ENCODE measurements around the gene TLNRD1. TPM values are rescaled to one million over a fixed set of nuclear protein-coding genes. Genes with fewer than 3 reads are reported as not detected.

TLNRD1 gene
- total RNA-seq, 1 donor = 13.4 TPM

DNA sequence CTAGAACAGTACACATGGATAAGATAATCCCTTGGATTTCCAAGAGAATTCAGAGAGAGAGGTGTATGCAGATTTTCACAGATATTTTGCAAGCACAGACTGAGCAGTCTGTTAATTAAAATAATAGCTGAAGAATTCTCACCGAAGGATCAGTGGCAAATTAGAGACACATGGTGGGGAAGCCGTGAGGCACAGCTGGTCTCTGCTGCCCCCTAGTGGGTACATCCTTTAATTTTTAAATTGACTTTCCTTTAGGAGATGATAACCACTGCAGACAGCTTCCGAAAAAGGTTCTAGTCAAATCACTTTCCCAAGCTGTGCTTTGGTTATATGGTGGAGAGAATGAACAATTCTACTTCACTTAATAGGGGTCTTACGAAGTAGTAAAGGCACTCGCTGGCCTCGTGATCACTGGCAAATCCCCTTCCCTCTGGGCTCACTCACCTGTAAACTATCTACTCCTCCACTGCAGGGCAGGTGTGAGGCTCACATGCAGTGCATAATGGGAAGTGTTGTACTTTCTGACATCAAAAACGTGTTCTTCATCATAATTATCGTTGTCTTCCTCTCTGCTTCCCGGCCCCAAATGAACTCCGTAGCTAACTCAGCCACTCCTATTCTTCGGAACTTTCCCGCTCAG lies 30.6 kb upstream of the TLNRD1 start:
- peak; percentile 72 for DNase-seq (ENCODE audit: low read depth)
- TF ChIP-seq, protein P1, sequence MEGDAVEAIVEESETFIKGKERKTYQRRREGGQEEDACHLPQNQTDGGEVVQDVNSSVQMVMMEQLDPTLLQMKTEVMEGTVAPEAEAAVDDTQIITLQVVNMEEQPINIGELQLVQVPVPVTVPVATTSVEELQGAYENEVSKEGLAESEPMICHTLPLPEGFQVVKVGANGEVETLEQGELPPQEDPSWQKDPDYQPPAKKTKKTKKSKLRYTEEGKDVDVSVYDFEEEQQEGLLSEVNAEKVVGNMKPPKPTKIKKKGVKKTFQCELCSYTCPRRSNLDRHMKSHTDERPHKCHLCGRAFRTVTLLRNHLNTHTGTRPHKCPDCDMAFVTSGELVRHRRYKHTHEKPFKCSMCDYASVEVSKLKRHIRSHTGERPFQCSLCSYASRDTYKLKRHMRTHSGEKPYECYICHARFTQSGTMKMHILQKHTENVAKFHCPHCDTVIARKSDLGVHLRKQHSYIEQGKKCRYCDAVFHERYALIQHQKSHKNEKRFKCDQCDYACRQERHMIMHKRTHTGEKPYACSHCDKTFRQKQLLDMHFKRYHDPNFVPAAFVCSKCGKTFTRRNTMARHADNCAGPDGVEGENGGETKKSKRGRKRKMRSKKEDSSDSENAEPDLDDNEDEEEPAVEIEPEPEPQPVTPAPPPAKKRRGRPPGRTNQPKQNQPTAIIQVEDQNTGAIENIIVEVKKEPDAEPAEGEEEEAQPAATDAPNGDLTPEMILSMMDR (IDR thresholded peaks at IDR 0.05; ENCODE audit: insufficient read depth, low read depth, low read length) = peak; percentile 76
- H3K4me3 ChIP-seq (ENCODE audit: low read depth, low read length) = no peak overlapping the region

DNA sequence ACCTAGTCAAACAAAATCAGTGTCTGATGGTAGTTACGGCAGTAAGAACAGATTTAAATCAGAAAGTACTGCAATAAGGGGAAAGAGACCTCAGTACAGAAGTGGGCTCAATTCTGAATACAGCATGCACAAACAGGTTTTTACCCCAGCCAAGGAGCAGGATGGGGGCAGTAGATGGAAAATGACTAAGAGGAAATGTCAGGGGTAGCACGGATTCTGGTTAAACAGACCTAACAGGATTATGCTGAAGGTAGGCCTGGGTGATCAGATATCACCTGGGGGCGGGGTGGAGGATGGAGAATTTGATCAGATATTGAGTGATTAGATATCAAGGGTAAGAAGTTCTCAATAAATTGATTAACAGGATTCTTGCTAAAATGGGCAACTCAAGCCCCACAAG lies 30.1 kb upstream of the TLNRD1 start:
- H3K4me3 ChIP-seq (ENCODE audit: low read depth, low read length) = no peak overlapping the region
- TF ChIP-seq, protein P1 (IDR thresholded peaks at IDR 0.05; ENCODE audit: insufficient read depth, low read depth, low read length) = no peak
- no peak for DNase-seq (ENCODE audit: low read depth)

DNA sequence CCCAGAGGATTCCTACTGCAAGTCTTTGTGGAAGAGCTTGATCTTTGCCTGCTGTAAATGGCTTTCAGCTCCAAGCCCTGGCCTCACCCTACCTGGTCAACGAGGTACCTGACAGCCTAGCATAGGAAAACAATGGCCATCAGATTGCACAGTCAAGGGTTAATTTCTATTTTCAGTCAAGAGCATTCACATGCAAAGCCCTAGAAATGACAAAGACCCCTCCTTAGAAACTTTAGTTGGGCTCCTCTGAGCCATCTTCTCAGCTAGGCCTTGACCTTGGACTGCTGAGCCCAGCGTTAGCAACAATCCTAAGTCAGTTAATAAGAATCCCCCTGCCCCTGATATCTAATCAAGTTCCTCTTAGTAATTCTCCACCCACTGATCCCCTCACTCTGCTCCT lies 29.6 kb upstream of the TLNRD1 start:
- DNase-seq (ENCODE audit: low read depth) = no peak
- TF ChIP-seq, protein P1 (IDR thresholded peaks at IDR 0.05; ENCODE audit: insufficient read depth, low read depth, low read length) = no peak
- H3K4me3 ChIP-seq (ENCODE audit: low read depth, low read length) = no peak overlapping the region

DNA sequence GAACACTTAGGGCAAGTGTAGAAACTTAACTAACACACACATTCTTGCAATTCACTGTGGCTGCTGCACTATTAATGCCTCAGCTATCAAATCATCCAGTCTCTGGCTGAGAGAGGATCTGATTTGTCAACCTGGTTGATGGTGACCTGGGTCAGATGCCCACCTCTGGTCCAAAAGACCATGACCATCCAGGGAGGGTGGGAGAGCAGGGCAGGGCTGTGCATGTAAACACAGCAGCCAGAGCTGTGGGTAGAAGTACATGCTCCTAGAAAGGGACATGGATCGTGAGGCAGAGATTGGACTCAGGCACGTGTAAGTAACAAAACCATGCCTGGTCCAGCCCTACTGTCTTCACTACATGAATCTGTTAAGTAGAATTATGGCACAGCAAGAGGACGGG lies 28.4 kb upstream of the TLNRD1 start:
- H3K4me3 ChIP-seq (ENCODE audit: low read depth, low read length) = no peak overlapping the region
- DNase-seq (ENCODE audit: low read depth) = no peak
- TF ChIP-seq, protein P1 (IDR thresholded peaks at IDR 0.05; ENCODE audit: insufficient read depth, low read depth, low read length) = no peak

DNA sequence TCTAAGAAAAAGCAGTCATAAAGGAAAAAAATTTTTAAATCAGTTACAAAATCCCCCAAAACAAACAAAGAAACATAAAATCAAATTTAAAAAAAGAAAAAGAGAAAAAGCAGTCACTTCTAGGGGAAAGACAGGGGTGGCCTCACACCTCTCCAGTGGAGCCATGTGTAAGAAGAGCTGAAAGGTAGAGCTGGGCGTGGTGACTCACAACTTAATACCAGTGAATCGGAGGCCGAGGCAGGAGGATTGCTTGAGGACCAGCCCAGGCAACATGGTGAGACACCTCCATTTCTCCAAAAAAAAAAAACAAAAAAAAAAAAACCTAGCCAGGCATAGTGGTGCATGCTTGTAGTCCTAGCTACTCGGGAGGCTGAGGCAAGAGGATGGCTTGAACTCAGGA lies 25.8 kb upstream of the TLNRD1 start:
- DNase-seq (ENCODE audit: low read depth) = no peak
- H3K4me3 ChIP-seq (ENCODE audit: low read depth, low read length) = no peak overlapping the region
- TF ChIP-seq, protein P1 (IDR thresholded peaks at IDR 0.05; ENCODE audit: insufficient read depth, low read depth, low read length) = no peak

DNA sequence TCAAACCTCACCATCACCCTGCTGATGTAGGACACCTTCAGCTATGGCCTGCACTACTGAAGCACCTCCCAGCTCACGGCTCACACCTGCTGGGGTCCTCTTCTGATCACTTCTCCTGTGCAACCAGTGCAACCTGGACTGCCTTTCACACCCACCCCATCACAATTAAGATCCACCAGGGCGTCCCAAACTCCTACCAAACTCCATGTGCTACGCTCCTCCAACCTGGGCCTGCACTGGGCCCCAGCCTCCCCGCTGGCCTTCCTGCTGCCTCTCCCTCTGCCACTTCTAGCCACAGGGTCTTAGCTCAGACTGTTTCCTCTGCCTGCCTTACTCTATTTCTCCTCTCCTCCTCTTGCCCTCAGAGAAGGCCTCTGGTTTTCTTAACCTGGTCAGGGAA lies 23.9 kb upstream of the TLNRD1 start:
- TF ChIP-seq, protein P1 (IDR thresholded peaks at IDR 0.05; ENCODE audit: insufficient read depth, low read depth, low read length) = no peak
- no peak overlapping the region for H3K4me3 ChIP-seq (ENCODE audit: low read depth, low read length)
- DNase-seq (ENCODE audit: low read depth) = no peak

DNA sequence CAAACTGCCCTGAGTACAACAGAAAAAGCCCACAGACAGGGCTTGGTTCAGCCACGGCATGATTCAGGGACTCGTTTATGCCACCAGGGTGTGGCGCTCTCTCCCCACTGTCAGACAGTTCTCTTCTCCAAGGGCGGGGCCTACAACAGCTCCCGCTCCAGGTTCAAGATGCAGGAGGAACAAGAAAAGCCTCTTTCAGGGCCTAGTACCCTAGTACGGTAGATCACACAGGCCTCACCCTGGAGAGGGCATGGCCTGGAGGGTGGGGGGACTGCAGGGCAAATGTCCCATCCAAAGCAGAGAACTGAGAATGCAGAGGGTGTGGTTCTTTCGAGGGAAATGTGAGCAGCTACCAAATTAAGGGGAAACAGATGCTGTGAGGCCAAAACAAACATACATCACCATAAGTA lies 23.1 kb upstream of the TLNRD1 start:
- H3K4me3 ChIP-seq (ENCODE audit: low read depth, low read length) = no peak overlapping the region
- peak; percentile 64 for DNase-seq (ENCODE audit: low read depth)
- TF ChIP-seq, protein P1 (IDR thresholded peaks at IDR 0.05; ENCODE audit: insufficient read depth, low read depth, low read length) = peak; percentile 74

Data from fibroblast of villous mesenchyme (primary cell).